ENCODE data around the gene CPT2. TPM values are rescaled to one million over a fixed set of nuclear protein-coding genes. Genes with fewer than 3 reads are reported as not detected.

Gene CPT2
- 2.4 and 2.5 TPM in 2 replicates for polyA plus RNA-seq

GRCh38 chr1:53196485-53197290, at the start of gene CPT2:
Gene CPT2 (plus strand): TSS chr1:53196824. CDS start chr1:53196944, 120 bp downstream.

GRCh38 chr1:53220171-53220961, 23.7 kb downstream of the CPT2 start, which contains the start of gene CZIB:
Gene CZIB (minus strand): TSS chr1:53220634. CDS start chr1:53220575, 59 bp downstream.

GRCh38 chr1:53238197-53239155, 41.9 kb downstream of the CPT2 start, which contains the start of gene MAGOH:
Gene MAGOH (minus strand): TSS chr1:53238518. CDS start chr1:53238448, 70 bp downstream.

Other genes starting within 250 kb of the CPT2 start
- not detected in 2 replicates for gene PODN, start 134.6 kb upstream of the CPT2 start, polyA plus RNA-seq
- not detected in 2 replicates for gene SLC1A7, start 54.2 kb upstream of the CPT2 start, polyA plus RNA-seq
- gene CZIB, start 23.8 kb downstream of the CPT2 start, polyA plus RNA-seq = 50.9 and 54.5 TPM in 2 replicates
- gene MAGOH, start 41.7 kb downstream of the CPT2 start, polyA plus RNA-seq = 33.3 and 51.9 TPM in 2 replicates
- 211 and 259 TPM in 2 replicates for gene LRP8, start 131.2 kb downstream of the CPT2 start, polyA plus RNA-seq

Measured in Purkinje cell (primary cell).